Daoy (cell line): Measurements from ENCODE around the gene EME2. TPM values are rescaled to one million over a fixed set of nuclear protein-coding genes. Genes with fewer than 3 reads are reported as not detected.
A peak's percentile ranks its signal among the peaks of the same experiment; 100 is the strongest.

Experiments used
- DNase-seq: peaks from one replicate; pipeline ENCODE4 v3.0.0-alpha.2; 2015; ENCODE audit warnings: low read depth
- total RNA-seq: library from RNA; depleted of rRNA; stranded (reverse); fragments of >200 nt; shearing (Covaris generic); gene quantifications from 2 replicates; pipeline ENCODE4 v1.2.3, GENCODE V29; 2014; rRNA removed

EME2 gene
- total RNA-seq, 1 experiment from 2014 or later: 8.6 TPM

DNA sequence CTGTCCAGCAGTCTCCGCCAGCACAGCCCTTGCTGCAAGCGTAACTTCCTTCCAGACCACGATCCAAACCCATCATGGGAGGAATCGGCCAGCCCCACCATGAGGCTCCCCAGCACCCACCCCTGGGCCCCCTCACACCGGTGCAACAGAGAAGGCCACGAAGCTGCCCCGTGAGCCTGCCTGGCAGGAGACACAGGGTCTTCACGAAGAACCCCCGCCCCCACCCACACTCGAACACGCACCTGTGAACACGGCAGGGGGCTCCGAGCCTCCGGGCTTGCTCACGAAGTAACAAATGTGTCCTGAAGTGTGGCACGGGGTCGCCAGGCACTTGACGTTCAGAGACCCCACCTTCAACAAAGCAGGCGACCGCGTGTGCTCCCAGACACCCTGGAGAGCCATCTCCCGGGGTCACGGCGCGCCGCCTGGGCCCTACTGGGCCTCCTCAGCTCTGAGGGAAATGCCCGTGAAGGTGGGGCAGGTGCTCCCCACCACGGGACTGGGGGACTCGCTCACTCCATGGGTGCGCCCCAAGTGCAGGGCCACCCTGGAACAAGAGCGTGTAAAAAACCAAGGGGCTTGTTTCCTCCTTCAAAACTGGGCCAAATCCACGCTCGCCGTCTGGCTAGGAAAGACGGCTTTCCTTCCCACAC is 46.4 kb downstream of the EME2 start:
- DNase-seq: no peak

DNA sequence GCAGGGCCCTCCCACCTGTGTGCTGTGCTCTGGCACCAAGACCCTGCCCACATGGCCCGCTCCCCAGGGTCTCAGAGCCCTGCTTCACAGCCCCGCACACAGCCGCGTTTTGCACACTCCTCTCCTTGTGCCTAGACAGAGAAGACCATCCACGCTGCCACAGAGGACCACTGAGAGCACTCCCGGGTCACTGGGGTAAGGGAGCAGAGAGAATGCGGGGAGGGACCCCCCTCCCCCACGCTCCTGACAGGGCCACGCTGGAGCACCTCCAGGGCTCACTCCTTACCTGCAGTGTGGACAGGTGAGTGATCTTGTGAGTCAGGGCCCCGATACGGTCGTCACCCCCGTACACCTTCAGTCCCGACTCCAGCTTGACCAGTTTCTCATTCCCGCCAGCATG is 47.0 kb downstream of the EME2 start:
- no peak for DNase-seq

DNA sequence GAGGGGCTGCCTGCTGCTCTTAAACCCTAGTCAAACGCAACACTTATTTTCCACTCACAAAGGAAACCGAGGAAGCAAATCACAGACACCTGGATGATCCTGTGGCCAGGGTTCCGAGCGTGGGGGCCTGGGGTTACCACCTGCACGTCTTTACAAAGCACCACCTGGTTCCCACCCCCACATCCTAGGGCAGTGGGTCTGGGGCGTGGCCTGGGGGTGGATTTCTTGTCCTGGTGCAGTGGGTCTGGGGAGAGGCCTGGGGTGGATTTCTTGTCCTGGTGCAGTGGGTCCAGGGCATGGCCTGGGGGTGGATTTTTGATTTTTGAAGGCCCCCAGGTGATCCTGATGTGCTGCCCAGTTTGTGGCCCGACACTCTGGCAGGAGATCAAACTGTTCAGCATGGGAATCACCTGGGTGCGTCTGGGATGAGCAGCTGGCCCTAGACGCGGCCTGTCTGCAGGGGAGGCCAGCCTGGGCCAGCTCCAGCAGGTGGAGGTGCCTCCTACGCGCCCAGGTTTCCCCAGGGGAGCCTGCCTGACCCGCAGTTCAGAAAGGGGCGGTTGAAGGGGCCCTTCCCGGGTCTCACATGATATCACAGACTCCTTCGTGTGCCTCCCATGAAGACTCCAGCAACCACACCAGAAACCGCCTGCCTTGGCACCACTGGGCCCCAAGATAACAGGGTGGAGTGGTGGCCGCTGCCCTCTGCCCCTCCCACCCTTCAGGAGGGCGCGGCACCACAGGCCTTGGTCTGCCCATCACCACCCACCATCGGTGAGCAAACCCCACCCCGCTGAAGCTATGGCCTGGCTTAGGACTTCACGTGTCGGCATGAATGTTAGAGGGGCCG is 47.7 kb downstream of the EME2 start:
- DNase-seq: no peak

DNA sequence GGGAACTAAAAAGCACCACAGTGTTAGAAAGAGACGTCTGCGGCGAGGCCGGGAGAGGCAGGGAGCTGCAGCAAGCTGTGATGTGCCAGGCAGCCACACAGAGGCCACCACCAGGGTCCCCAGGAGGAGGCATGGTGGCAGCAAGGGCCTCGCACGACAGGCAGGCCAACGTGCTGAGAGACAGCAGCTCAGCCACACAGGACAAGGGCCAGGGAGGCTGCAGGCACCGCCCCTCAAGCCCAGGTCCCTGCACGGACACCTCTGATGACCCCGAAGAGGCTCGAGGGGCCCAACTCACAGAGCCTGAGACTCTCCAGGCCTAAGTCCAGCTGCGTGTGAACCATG is 48.3 kb downstream of the EME2 start:
- no peak for DNase-seq

DNA sequence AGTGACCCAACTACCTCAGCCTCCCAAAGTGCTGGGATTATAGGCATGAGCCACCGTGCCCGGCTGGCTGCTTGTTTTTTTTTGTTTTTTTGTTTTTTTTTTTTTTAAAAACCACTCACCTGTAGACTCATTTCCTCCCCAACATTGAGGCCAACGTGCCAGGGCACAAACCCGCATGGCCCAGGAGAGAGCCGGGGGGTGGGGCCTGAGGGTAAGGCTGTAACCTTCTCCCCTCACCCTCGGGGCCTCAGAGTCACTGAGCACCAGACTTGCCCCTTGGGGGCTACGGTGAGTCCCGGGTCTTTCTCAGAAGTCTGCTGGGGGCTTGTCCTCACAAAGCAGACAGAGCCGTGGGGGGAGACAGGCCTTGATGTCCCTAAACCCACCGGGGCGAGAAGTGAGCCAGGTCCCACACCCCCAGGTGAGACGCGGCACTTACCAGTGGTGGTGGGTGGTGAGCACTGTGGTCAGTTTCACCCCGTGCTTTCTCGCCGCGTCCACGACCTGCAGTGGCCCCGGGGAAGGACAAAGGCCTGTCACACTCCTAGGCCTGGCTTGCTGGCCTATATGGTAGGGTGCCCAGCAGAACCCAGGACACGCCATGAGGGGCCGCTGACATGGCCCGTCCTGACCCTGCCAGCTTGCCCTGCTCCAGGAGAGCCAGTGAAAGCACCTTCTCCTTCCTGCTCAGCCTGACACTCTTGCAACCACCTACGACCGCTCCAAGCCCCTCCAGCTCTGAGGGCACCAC is 49.4 kb downstream of the EME2 start:
- DNase-seq: no peak

DNA sequence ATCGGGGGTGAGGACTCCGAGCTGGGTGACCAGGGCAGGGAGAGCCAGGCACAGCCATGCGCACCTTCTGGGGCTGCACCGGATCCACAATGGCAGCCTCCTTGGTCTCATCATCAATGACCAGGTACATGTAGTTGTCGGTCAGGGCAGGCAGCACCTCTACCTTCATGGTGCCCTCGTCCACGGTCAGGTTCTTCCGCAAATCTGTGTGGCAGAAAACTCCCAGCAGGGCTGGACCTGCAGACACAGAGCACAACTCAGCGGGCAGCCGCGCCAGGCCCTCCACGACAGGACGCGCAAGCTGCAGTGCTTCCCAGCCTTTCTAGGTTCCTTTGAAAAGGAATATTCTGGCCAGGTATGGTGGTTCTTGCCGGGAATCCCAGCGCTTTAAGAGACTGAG is 50.2 kb downstream of the EME2 start:
- DNase-seq: no peak

DNA sequence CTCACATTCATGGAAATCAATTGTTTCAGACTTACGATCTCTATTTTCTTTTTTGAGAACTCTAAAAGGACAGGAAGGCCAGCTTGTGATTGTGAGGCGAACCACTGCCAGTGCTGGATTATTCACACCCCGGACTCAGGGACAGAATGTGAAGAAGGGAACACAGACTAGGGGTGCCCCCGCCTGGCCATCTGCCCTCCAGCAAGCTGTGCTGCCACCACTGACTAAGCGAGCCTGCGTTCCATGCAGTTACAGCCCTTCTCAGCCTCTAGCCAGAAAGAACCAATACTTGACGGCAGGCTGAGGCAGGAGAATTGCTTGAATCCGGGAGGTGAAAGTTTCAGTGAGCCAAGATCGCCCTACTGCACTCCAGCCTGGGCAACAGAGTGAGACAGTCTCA is 51.2 kb downstream of the EME2 start:
- DNase-seq: peak; percentile 54

DNA sequence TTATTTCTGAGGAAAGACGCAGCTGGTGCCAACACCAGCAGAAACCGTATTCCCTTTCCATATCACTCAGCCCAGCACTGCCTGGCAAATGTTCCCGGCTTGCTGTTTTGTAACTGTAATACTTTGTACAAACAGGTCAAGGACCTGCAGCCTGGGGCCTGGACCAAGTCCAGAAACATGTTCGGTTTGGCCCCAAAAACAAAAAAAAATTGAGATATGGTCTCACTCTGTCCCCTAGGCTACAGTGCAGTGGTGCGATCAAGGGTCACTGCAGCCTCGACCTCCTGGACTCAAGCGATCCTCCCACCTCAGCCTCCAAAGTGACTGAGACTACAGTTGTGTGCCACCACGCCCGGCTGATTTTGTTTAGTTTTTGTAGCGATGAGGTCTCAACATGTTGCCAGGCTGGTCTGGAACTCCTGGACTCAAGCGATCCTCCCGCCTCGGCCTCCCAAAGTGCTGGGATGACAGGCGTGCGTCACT is 52.8 kb downstream of the EME2 start:
- no peak for DNase-seq

Other genes starting within 250 kb of the EME2 start
- 1.1 TPM in 1 of 2 replicates, not detected in the other for gene TMEM204, start 239.1 kb upstream of the EME2 start, total RNA-seq
- gene IFT140, start 160.7 kb upstream of the EME2 start, total RNA-seq: 7.8 and 9.8 TPM in 2 replicates
- 5.8 and 10.8 TPM in 2 replicates for gene CRAMP1, start 160.4 kb upstream of the EME2 start, total RNA-seq
- 75.4 and 121 TPM in 2 replicates for gene JPT2, start 94.5 kb upstream of the EME2 start, total RNA-seq
- gene MAPK8IP3, start 66.6 kb upstream of the EME2 start, total RNA-seq: 8.9 and 17.5 TPM in 2 replicates
- 16.5 and 28.0 TPM in 2 replicates for gene NME3, start 1.3 kb upstream of the EME2 start, total RNA-seq
- 153 and 201 TPM in 2 replicates for gene MRPS34, start 324 bp downstream of the EME2 start, total RNA-seq
- 20.2 and 21.7 TPM in 2 replicates for gene SPSB3, start 9.8 kb downstream of the EME2 start, total RNA-seq
- 75.7 and 97.2 TPM in 2 replicates for gene NUBP2, start 10.2 kb downstream of the EME2 start, total RNA-seq
- gene IGFALS, start 20.9 kb downstream of the EME2 start, total RNA-seq: not detected in 2 replicates
- gene HAGH, start 54.0 kb downstream of the EME2 start, total RNA-seq: 23.5 and 28.2 TPM in 2 replicates
- gene FAHD1, start 54.4 kb downstream of the EME2 start, total RNA-seq: 26.6 and 50.7 TPM in 2 replicates
- not detected in 2 replicates for gene MEIOB, start 99.4 kb downstream of the EME2 start, total RNA-seq
- gene HS3ST6, start 145.6 kb downstream of the EME2 start, total RNA-seq: not detected in 2 replicates
- gene MSRB1, start 170.4 kb downstream of the EME2 start, total RNA-seq: 36.6 and 49.1 TPM in 2 replicates
- not detected in 2 replicates for gene RPL3L, start 181.9 kb downstream of the EME2 start, total RNA-seq
- 147 and 156 TPM in 2 replicates for gene NDUFB10, start 186.7 kb downstream of the EME2 start, total RNA-seq
- 1,645 and 2,369 TPM in 2 replicates for gene RPS2, start 192.0 kb downstream of the EME2 start, total RNA-seq
- not detected in 2 replicates for gene RNF151, start 194.0 kb downstream of the EME2 start, total RNA-seq
- gene TBL3, start 199.2 kb downstream of the EME2 start, total RNA-seq: 49.5 and 49.6 TPM in 2 replicates
- not detected in 2 replicates for gene NOXO1, start 208.7 kb downstream of the EME2 start, total RNA-seq
- gene GFER, start 211.4 kb downstream of the EME2 start, total RNA-seq: 22.7 and 29.7 TPM in 2 replicates
- gene SYNGR3, start 217.2 kb downstream of the EME2 start, total RNA-seq: 0.29 TPM in 1 of 2 replicates, not detected in the other
- 19.8 and 21.6 TPM in 2 replicates for gene ZNF598, start 237.0 kb downstream of the EME2 start, total RNA-seq
- gene NPW, start 247.0 kb downstream of the EME2 start, total RNA-seq: 0.46 and 1.5 TPM in 2 replicates